Measurements from ENCODE around the gene RAB11A. TPM values are rescaled to one million over a fixed set of nuclear protein-coding genes. Genes with fewer than 3 reads are reported as not detected.

RAB11A gene
- total RNA-seq (100 to 1,000 TPM; 150 to 180 (median 163) TPM), polyA plus RNA-seq (136 TPM)
- long read RNA-seq, donor 1, full-length matches to known transcripts: 115 of 126 reads
- long read RNA-seq, donor 1, partial matches to known transcripts: 0 of 126 reads
- long read RNA-seq, donor 1, other reads (novel, unspliced or antisense): 11 of 126 reads
- long read RNA-seq, donor 2, full-length matches to known transcripts: 51 of 52 reads
- long read RNA-seq, donor 2, partial matches to known transcripts: 0 of 52 reads
- long read RNA-seq, donor 2, other reads (novel, unspliced or antisense): 1 of 52 reads
- long read RNA-seq, donor 3, full-length matches to known transcripts: 173 of 196 reads
- long read RNA-seq, donor 3, partial matches to known transcripts: 3 of 196 reads
- long read RNA-seq, donor 3, other reads (novel, unspliced or antisense): 20 of 196 reads
- long read RNA-seq, donor 4, full-length matches to known transcripts: 50 of 58 reads
- long read RNA-seq, donor 4, partial matches to known transcripts: 2 of 58 reads
- long read RNA-seq, donor 4, other reads (novel, unspliced or antisense): 6 of 58 reads

GRCh38 chr15:65869126-65869953, at the start of gene RAB11A:
Gene RAB11A (plus strand): TSS chr15:65869491. CDS start chr15:65869586, 95 bp downstream.
- Histone ChIP-seq H3K4me1 (ENCODE audit: control insufficient read depth, insufficient read depth, low read length) (no peaks in the 10 kb centered on the region), H3K9me3 (ENCODE audit: control insufficient read depth, low read length) (no peaks in the 10 kb centered on the region), H3K4me3 (ENCODE audit: low read length) (peak within 1 kb of the TSS; percentile 79), H3K27ac (ENCODE audit: low read length) (peak within 1 kb of the TSS; percentile 95), H3K27me3 (ENCODE audit: control insufficient read depth, insufficient read depth) (no peaks in the 10 kb centered on the region)
- peak; percentile 97 to 99 for ATAC-seq
- WGBS: under 1% methylated on average over 62 of the region's 62 CpGs
- intact Hi-C loops (cut with DNase I): loop anchor here in 1 of 4 donors (10.0 kb wide), 1 partner anchor 75 kb away; the partner anchor contains the start of gene DENND4A
- peak; percentile 98 to 99 (median 98) for DNase-seq

GRCh38 chr15:65819563-65819960, 49.7 kb upstream of the RAB11A start:
- H3K27ac ChIP-seq (ENCODE audit: low read length): no peak overlapping the region

GRCh38 chr15:65821070-65821469, 48.2 kb upstream of the RAB11A start:
- DNase-seq (no peak), ATAC-seq (no peak)
- H3K27me3 ChIP-seq (ENCODE audit: control insufficient read depth, insufficient read depth): no peaks in the 10 kb centered on the region
- intact Hi-C loops (cut with DNase I): no loop called here
- H3K9me3 ChIP-seq (ENCODE audit: control insufficient read depth, low read length): no peaks in the 10 kb centered on the region
- no peak overlapping the region for H3K27ac ChIP-seq (ENCODE audit: low read length)
- H3K4me1 ChIP-seq (ENCODE audit: control insufficient read depth, insufficient read depth, low read length): no peaks in the 10 kb centered on the region
- no peak overlapping the region for H3K4me3 ChIP-seq (ENCODE audit: low read length)

More at GRCh38 chr15:65819563-65819960, 49.7 kb upstream of the RAB11A start:
- DNase-seq: no peak
- Histone ChIP-seq H3K4me1 (ENCODE audit: control insufficient read depth, insufficient read depth, low read length) (no peaks in the 10 kb centered on the region), H3K27me3 (ENCODE audit: control insufficient read depth, insufficient read depth) (no peaks in the 10 kb centered on the region), H3K9me3 (ENCODE audit: control insufficient read depth, low read length) (no peaks in the 10 kb centered on the region), H3K4me3 (ENCODE audit: low read length) (no peak overlapping the region)
- WGBS: 88% methylated on average over 3 of the region's 3 CpGs
- intact Hi-C loops (cut with DNase I): no loop called here
- ATAC-seq: no peak

GRCh38 chr15:65822316-65822715, 47.0 kb upstream of the RAB11A start:
- intact Hi-C loops (cut with DNase I): no loop called here
- Histone ChIP-seq H3K4me1 (ENCODE audit: control insufficient read depth, insufficient read depth, low read length) (no peaks in the 10 kb centered on the region), H3K4me3 (ENCODE audit: low read length) (no peak overlapping the region), H3K27ac (ENCODE audit: low read length) (no peak overlapping the region), H3K27me3 (ENCODE audit: control insufficient read depth, insufficient read depth) (no peaks in the 10 kb centered on the region), H3K9me3 (ENCODE audit: control insufficient read depth, low read length) (no peaks in the 10 kb centered on the region)
- ATAC-seq (no peak), DNase-seq (no peak)
- 76% methylated on average over 3 of the region's 3 CpGs for WGBS

GRCh38 chr15:65824031-65824743, 45.1 kb upstream of the RAB11A start:
- intact Hi-C loops (cut with DNase I): no loop called here
- H3K4me1 ChIP-seq (ENCODE audit: control insufficient read depth, insufficient read depth, low read length): no peaks in the 10 kb centered on the region
- H3K27me3 ChIP-seq (ENCODE audit: control insufficient read depth, insufficient read depth): no peaks in the 10 kb centered on the region
- H3K4me3 ChIP-seq (ENCODE audit: low read length): no peak overlapping the region
- no peaks in the 10 kb centered on the region for H3K9me3 ChIP-seq (ENCODE audit: control insufficient read depth, low read length)
- no peak overlapping the region for H3K27ac ChIP-seq (ENCODE audit: low read length)
- peak; percentile 91 to 92 for ATAC-seq
- peak in 1 of 3 donors; percentile 26 for DNase-seq
- 65% methylated on average over 7 of the region's 7 CpGs for WGBS

- ATAC-seq (peak in 1 of 2 donors; percentile 30), DNase-seq (peak in 2 of 3 donors; percentile 46 to 60)
- intact Hi-C loops (cut with DNase I): no loop called here
- Histone ChIP-seq H3K4me1 (ENCODE audit: control insufficient read depth, insufficient read depth, low read length) (no peaks in the 10 kb centered on the region), H3K27me3 (ENCODE audit: control insufficient read depth, insufficient read depth) (no peaks in the 10 kb centered on the region), H3K4me3 (ENCODE audit: low read length) (no peak overlapping the region), H3K9me3 (ENCODE audit: control insufficient read depth, low read length) (no peaks in the 10 kb centered on the region), H3K27ac (ENCODE audit: low read length) (no peak overlapping the region)
- WGBS: 75% methylated on average over 5 of the region's 5 CpGs
These were observed 44.2 kb upstream of the RAB11A start for GRCh38 chr15:65824941-65825544.

GRCh38 chr15:65827065-65827464, 42.2 kb upstream of the RAB11A start:
- no peaks in the 10 kb centered on the region for H3K9me3 ChIP-seq (ENCODE audit: control insufficient read depth, low read length)
- intact Hi-C loops (cut with DNase I): no loop called here
- WGBS: 77% methylated on average over 3 of the region's 3 CpGs

GRCh38 chr15:65828585-65828984, 40.7 kb upstream of the RAB11A start:
- H3K4me3 ChIP-seq (ENCODE audit: low read length): no peak overlapping the region
- no peaks in the 10 kb centered on the region for H3K27me3 ChIP-seq (ENCODE audit: control insufficient read depth, insufficient read depth)
- DNase-seq: no peak
- WGBS: 86% methylated on average over 2 of the region's 2 CpGs
- H3K27ac ChIP-seq (ENCODE audit: low read length): no peak overlapping the region
- H3K4me1 ChIP-seq (ENCODE audit: control insufficient read depth, insufficient read depth, low read length): no peaks in the 10 kb centered on the region
- intact Hi-C loops (cut with DNase I): no loop called here
- no peaks in the 10 kb centered on the region for H3K9me3 ChIP-seq (ENCODE audit: control insufficient read depth, low read length)
- ATAC-seq: no peak

More at GRCh38 chr15:65827065-65827464, 42.2 kb upstream of the RAB11A start:
- no peak overlapping the region for H3K27ac ChIP-seq (ENCODE audit: low read length)
- H3K4me1 ChIP-seq (ENCODE audit: control insufficient read depth, insufficient read depth, low read length): no peaks in the 10 kb centered on the region
- no peak for ATAC-seq
- H3K27me3 ChIP-seq (ENCODE audit: control insufficient read depth, insufficient read depth): no peaks in the 10 kb centered on the region
- no peak for DNase-seq
- H3K4me3 ChIP-seq (ENCODE audit: low read length): no peak overlapping the region

GRCh38 chr15:65829130-65829764, 40.0 kb upstream of the RAB11A start:
- WGBS: 70% methylated on average over 7 of the region's 7 CpGs
- Histone ChIP-seq H3K9me3 (ENCODE audit: control insufficient read depth, low read length) (no peaks in the 10 kb centered on the region), H3K4me1 (ENCODE audit: control insufficient read depth, insufficient read depth, low read length) (peaks cover 4% of the 10 kb centered on the region), H3K27ac (ENCODE audit: low read length) (no peak overlapping the region), H3K27me3 (ENCODE audit: control insufficient read depth, insufficient read depth) (no peaks in the 10 kb centered on the region), H3K4me3 (ENCODE audit: low read length) (no peak overlapping the region)
- DNase-seq: no peak
- intact Hi-C loops (cut with DNase I): no loop called here
- no peak for ATAC-seq

Data from right cardiac atrium (tissue), 5 donors.